Panc1 (cell line): Measurements from ENCODE around the gene KCNAB1.

Experiments used
- SIN3A ChIP-seq: IDR thresholded peaks from 2 replicates; pipeline ENCODE4 v1.6.1; 2012; ENCODE audit warnings: low read depth, mild to moderate bottlenecking, low read length, moderate library complexity, borderline replicate concordance; ENCODE audit not compliant: insufficient read depth
- TF ChIP-seq, protein P1 (sequence below): fragments of 450-650 bp; IDR thresholded peaks from 2 replicates; pipeline ENCODE4 v1.5.1; 2017; ENCODE audit warnings: mild to moderate bottlenecking

DNA sequence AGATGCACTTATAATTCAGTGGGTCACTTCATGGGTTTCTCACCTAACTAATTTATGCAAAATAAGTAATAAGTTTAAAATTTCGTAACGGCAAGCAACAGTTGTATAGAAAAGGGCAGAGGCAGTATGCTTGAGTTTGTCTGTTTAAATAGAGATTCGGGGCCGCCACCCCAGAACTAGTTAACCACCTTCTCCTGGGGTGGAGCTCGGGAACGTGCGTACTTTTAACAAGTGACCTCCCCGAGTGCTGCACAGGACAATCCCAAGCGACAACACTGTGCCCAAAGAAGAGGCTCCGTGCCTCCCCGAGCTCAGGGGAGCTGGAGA is 434.1 kb downstream of the KCNAB1 start:
- TF ChIP-seq, protein P1, sequence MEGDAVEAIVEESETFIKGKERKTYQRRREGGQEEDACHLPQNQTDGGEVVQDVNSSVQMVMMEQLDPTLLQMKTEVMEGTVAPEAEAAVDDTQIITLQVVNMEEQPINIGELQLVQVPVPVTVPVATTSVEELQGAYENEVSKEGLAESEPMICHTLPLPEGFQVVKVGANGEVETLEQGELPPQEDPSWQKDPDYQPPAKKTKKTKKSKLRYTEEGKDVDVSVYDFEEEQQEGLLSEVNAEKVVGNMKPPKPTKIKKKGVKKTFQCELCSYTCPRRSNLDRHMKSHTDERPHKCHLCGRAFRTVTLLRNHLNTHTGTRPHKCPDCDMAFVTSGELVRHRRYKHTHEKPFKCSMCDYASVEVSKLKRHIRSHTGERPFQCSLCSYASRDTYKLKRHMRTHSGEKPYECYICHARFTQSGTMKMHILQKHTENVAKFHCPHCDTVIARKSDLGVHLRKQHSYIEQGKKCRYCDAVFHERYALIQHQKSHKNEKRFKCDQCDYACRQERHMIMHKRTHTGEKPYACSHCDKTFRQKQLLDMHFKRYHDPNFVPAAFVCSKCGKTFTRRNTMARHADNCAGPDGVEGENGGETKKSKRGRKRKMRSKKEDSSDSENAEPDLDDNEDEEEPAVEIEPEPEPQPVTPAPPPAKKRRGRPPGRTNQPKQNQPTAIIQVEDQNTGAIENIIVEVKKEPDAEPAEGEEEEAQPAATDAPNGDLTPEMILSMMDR = no peak
- no peak for TF ChIP-seq SIN3A
